SJCRH30 (cell line): ENCODE data around the gene LLCFC1. TPM values are rescaled to one million over a fixed set of nuclear protein-coding genes. Genes with fewer than 3 reads are reported as not detected.

Experiments
- DNase-seq, 2 experiments: peaks; one replicate each; pipeline ENCODE4 v3.0.0-alpha.2; 2015 to 2020
- H3K27ac ChIP-seq: fragments of 250-450 bp; sonication (Bioruptor Pico); 2 replicates; pipeline ENCODE4 v1.5.1; 2020; ENCODE audit warnings: mild to moderate bottlenecking, moderate library complexity
- H3K27me3 ChIP-seq: fragments of 250-450 bp; sonication (Bioruptor Pico); 2 replicates; pipeline ENCODE4 v1.5.1; 2020; ENCODE audit warnings: mild to moderate bottlenecking, moderate library complexity
- H3K36me3 ChIP-seq: fragments of 250-450 bp; sonication (Bioruptor Pico); 2 replicates; pipeline ENCODE4 v1.5.1; 2020; ENCODE audit warnings: mild to moderate bottlenecking, moderate library complexity
- H3K4me1 ChIP-seq: fragments of 250-450 bp; sonication (Bioruptor Pico); 2 replicates; pipeline ENCODE4 v1.5.1; 2020; ENCODE audit warnings: mild to moderate bottlenecking, moderate library complexity
- H3K4me3 ChIP-seq: fragments of 250-450 bp; sonication (Bioruptor Pico); 2 replicates; pipeline ENCODE4 v1.5.1; 2020; ENCODE audit warnings: mild to moderate bottlenecking, moderate library complexity
- H3K9me3 ChIP-seq: fragments of 250-450 bp; sonication (Bioruptor Pico); replicated peaks from 2 replicates; pipeline ENCODE4 v1.5.1; 2020; ENCODE audit warnings: mild to moderate bottlenecking, moderate library complexity
- total RNA-seq: library from RNA; depleted of rRNA; stranded (reverse); fragments of >200 nt; shearing (Covaris generic); gene quantifications from 2 replicates; pipeline ENCODE4 v1.2.3, GENCODE V29; 2014

Gene LLCFC1
- total RNA-seq, 1 experiment from 2014 or later, result not detected

DNA sequence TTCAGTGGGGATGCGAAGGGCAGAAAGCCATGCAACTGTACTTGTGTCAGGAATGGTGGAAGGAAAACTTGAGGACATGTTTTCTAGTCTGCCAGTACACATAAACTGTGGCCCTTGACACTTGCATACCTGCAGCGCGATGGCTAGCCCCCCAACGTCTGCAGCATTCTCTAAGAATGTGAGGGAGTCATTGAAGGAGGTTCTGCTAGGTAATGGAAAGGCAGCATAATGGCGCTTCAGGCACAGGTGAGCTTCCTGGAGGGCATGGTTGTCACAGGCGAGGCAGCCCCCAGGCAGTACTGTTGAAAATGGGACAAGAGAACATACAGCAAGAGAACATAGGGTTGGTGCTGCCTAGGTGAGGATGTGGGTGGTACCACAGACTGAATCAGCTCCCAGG, 3.5 kb downstream of the LLCFC1 start:
- Histone ChIP-seq H3K36me3 (no peaks in the 10 kb centered on the region), H3K4me3 (no peak overlapping the region), H3K27ac (no peak overlapping the region), H3K27me3 (peaks cover 24% of the 10 kb centered on the region; the same call in 1 of the 2 replicates), H3K4me1 (no peaks in the 10 kb centered on the region), H3K9me3 (no peaks in the 10 kb centered on the region)
- DNase-seq, result no peak

DNA sequence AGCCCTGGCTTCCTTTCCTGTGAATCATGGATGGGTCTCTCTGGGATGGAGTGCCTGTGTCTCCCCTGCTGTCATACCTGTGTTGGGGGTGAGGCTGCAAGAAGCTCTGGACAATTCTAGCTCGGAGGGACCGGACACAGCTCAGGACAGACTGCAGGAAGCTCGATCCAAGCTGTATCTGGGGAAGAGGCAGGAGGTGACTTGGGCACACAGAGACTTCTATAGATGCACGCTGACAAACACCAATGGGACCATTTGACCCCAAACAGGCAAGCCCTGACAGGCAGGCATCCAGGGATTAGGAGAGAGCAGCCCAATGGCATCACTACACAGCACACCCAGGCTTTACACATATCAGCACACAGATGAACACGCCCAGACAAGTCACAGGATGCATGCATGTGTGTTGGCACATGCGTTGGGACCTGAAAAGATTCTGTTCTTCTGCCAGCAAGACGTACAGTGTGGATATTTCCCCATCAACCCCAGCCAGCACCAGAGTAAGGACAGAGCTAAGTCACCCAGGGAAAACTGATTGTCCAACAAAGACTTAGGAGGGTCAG, 4.5 kb downstream of the LLCFC1 start:
- no peak overlapping the region for H3K27ac ChIP-seq
- H3K36me3 ChIP-seq, result no peaks in the 10 kb centered on the region
- no peaks in the 10 kb centered on the region for H3K4me1 ChIP-seq
- H3K27me3 ChIP-seq, result peaks cover 24% of the 10 kb centered on the region; the same call in 1 of the 2 replicates
- DNase-seq, result no peak
- H3K9me3 ChIP-seq, result no peaks in the 10 kb centered on the region
- H3K4me3 ChIP-seq, result no peak overlapping the region

DNA sequence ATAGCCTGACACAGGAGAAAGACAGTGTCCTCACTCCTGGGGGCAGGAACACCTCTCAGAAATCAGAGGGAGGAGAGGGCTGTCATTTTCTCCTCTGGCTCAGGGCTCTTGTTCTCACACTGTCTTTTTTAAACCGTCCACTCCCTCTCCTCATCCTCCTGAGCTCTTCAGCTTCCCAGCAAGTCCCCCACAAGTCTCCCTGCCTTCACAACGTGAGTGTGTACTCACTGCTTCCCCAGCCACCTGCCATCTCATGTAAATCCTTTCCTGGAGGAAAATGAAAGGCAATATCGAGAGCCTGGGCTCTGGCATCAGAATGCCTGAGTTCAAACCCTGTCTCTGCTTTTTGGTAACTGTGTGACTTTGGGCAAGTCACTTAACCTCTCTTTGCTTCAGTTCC, 5.7 kb downstream of the LLCFC1 start:
- Histone ChIP-seq H3K4me1 (no peaks in the 10 kb centered on the region), H3K4me3 (no peak overlapping the region), H3K9me3 (no peaks in the 10 kb centered on the region), H3K27ac (no peak overlapping the region), H3K27me3 (peaks cover 24% of the 10 kb centered on the region; the same call in 1 of the 2 replicates), H3K36me3 (no peaks in the 10 kb centered on the region)
- DNase-seq, result no peak

DNA sequence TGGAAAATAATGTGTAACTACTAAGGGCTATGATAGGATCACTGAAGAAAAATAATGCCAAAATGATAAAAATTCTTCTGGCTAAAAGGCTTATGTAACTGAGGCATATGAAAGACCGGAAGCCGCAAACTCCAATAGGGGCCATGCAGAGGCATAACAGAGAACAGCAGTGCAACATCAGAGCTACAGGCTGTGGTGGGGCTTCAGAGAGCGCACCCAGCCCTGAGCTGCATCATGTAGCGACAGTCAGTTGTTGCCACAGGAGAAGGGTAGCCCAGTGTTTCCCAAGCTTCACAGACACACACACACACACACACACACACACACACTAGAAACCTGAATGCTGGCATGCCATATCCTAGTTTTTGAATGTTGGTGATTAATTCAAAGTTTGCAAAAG, 9.3 kb downstream of the LLCFC1 start:
- Histone ChIP-seq H3K27ac (no peak overlapping the region), H3K4me3 (no peak overlapping the region), H3K9me3 (no peaks in the 10 kb centered on the region), H3K4me1 (no peaks in the 10 kb centered on the region), H3K27me3 (peaks cover 13% of the 10 kb centered on the region), H3K36me3 (no peaks in the 10 kb centered on the region)
- no peak for DNase-seq

DNA sequence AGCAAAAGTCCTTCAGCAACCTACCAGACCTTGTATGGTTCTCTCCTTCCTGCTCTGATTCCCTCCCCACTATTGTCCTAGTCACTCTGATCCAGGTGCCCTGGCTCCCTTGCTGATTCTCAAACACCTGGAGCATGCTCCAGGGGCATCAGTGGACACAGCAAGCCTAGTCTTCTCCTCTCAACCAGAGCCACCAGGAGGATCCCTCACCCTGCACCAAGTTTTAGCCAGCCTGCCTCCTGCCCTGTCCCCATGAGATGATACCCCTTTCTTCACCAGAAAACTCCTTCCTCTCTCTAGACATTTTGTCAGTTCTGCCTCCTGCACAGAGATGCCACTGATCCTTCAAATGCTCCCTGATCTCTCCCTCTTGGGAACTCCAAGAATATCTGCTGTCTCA, 11.0 kb downstream of the LLCFC1 start:
- H3K27ac ChIP-seq, result no peak overlapping the region
- no peaks in the 10 kb centered on the region for H3K9me3 ChIP-seq
- DNase-seq, result no peak
- H3K36me3 ChIP-seq, result no peaks in the 10 kb centered on the region
- H3K4me3 ChIP-seq, result no peak overlapping the region
- peaks cover 10% of the 10 kb centered on the region for H3K27me3 ChIP-seq
- no peaks in the 10 kb centered on the region for H3K4me1 ChIP-seq

DNA sequence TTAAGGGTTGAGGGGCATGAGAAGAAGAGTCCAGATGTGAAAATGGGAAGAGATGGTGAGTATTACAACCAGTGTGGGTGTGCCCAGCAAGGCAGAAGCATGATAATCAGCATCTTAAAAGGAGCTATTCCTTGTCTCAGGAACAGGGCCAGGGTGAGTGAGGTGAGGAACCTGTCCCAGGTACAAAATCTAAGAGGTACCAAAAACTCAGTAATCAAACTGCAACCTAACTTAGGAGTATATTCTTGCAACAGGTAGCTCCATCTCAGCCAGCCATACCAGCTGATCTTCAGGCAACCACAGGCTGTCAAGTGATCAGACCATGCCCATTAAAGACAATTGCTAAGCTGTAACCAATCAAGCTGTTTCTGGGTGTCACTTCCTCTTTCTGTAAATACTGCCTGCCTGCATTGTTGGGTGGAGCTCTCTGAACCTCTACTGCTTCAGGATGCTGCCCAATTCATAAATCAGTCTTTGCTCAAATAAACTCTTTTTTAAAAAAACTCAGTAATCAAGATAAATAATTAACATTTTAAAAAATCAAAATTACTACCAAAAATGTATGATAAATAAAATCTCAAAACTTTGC, 15.5 kb downstream of the LLCFC1 start:
- H3K27ac ChIP-seq, result no peak overlapping the region
- H3K4me3 ChIP-seq, result no peak overlapping the region
- H3K36me3 ChIP-seq, result no peaks in the 10 kb centered on the region
- DNase-seq, result no peak
- no peaks in the 10 kb centered on the region for H3K9me3 ChIP-seq
- peaks cover 5% of the 10 kb centered on the region; the same call in 1 of the 2 replicates for H3K27me3 ChIP-seq
- no peaks in the 10 kb centered on the region for H3K4me1 ChIP-seq

DNA sequence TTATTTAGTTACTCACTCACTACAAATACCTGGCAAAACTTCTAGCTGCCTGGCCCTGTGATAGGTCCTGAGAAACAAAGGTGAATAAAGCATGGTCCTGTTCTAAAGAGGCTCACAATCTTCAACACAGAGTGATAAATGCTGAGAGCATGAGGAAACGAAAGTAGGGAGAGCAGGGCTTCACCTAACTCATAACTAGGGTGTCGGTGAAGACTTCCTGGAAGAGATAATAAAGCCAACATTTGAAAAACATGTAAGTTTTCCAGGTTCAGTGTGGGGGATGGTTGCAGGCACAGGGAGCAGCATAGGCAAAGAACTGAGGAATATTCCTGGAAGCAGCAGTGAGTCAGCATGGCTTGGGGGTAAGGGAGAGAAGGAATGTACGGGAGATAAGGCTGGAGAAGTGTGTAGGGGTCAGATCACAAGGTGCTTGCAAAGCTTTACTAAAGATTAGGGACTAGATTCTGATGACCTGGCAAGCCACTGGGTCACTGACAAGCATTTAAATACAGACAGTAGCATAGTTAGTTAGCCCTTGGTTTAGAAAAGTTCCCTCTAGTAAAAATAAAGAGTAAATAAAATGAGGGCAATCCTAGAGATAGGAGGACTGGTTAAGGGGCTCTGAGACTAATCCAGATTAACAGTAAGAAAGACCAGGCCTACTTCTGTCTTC, 17.8 kb downstream of the LLCFC1 start:
- Histone ChIP-seq H3K9me3 (no peaks in the 10 kb centered on the region), H3K27ac (no peak overlapping the region), H3K27me3 (peaks cover 1% of the 10 kb centered on the region; the same call in 1 of the 2 replicates), H3K4me1 (no peaks in the 10 kb centered on the region), H3K36me3 (no peaks in the 10 kb centered on the region), H3K4me3 (no peak overlapping the region)
- no peak for DNase-seq

DNA sequence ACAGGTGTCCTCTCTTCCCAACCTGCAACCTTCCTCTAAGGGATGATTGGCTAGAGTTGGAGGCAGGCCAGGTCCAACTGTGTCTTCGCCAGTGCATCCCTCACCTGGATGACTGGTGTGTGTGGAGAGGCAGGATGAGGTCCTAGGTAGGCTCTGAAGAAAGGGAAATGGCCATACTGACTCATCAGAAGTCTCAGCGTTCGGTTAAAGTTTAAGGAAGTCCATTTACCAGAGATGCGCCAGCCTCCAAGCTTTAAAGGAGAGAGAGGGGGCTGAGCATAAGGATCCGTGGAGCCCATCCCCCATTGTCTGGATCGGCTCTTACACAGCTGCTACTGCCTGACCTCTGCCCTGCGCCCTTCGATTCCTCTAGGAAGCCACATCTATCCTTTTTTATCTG, 18.4 kb downstream of the LLCFC1 start:
- Histone ChIP-seq H3K27me3 (no peaks in the 10 kb centered on the region), H3K36me3 (no peaks in the 10 kb centered on the region), H3K27ac (no peak overlapping the region), H3K4me3 (no peak overlapping the region), H3K9me3 (no peaks in the 10 kb centered on the region), H3K4me1 (no peaks in the 10 kb centered on the region)
- DNase-seq, result no peak

DNA sequence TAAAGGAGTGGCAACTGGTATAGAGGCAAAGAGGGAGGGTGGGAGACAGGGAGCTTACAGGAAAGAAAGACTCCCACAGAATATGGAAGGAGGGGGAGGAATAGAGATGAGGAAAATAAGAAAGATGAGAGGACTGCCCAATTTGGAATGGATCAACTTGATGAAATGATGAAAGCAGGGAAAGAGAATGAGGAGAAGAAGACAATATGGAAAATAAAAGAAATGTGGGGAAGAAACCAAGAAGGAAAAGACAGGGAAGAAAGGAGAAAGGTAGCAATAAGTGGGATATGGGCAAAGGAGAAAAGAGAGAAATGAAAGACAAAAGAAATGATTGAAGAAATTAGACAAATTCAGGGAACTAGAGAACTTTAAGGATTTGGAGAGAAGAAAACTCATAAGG, 19.9 kb downstream of the LLCFC1 start:
- no peak for DNase-seq
- no peaks in the 10 kb centered on the region for H3K9me3 ChIP-seq
- H3K4me1 ChIP-seq, result no peaks in the 10 kb centered on the region
- no peak overlapping the region for H3K4me3 ChIP-seq
- no peaks in the 10 kb centered on the region for H3K27me3 ChIP-seq
- no peaks in the 10 kb centered on the region for H3K36me3 ChIP-seq
- H3K27ac ChIP-seq, result no peak overlapping the region

DNA sequence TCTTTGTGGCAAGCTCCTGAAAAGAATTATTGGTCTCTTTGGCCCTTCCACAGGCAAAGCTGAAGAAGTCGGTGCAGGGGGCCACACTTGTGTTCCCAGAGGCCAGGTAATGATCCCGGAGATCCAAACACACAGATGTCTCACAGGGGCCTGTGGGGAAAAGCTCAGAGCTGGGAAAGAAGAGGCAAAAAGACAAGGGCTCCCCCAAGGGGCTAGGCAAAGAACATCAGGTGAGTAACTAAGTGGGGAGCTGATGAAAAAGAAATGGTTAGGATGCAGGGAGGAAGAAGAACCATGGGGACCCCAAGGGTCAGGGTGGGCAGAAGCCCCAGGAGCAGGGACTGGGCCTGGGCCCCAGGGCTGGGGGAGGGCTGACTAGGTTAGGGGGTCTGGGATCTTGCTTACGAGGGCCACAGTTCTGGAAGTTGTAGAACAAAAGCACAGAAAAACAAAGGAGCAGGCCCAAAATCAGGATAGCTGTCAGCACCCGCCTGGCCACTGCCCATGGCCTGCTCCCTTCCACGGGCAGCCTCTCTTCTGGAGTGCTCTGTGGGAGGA, 21.8 kb downstream of the LLCFC1 start:
- H3K4me1 ChIP-seq, result no peaks in the 10 kb centered on the region
- no peak overlapping the region for H3K27ac ChIP-seq
- H3K27me3 ChIP-seq, result no peaks in the 10 kb centered on the region
- no peak for DNase-seq
- no peaks in the 10 kb centered on the region for H3K36me3 ChIP-seq
- no peak overlapping the region for H3K4me3 ChIP-seq
- H3K9me3 ChIP-seq, result no peaks in the 10 kb centered on the region

DNA sequence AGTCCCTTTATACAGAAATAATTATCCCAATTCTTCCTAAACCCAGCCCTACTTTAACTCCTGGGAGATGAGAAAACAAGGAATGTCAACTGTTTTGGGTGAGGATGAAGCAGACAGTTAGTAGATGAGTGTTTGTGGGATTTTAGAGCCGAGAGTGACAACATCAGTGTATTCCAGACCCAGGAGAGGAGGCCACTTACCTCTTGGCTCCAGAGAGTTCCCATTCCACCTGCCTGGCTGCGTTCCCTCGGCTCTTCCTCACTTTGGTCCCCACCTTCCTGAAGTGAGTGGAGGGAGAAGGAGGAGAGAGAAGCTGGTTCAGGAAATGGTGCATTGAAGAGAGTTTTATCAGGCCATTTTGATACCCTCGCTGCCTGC, 22.3 kb downstream of the LLCFC1 start:
- no peak overlapping the region for H3K27ac ChIP-seq
- H3K36me3 ChIP-seq, result no peaks in the 10 kb centered on the region
- H3K27me3 ChIP-seq, result no peaks in the 10 kb centered on the region
- no peaks in the 10 kb centered on the region for H3K9me3 ChIP-seq
- no peaks in the 10 kb centered on the region for H3K4me1 ChIP-seq
- no peak for DNase-seq
- no peak overlapping the region for H3K4me3 ChIP-seq

DNA sequence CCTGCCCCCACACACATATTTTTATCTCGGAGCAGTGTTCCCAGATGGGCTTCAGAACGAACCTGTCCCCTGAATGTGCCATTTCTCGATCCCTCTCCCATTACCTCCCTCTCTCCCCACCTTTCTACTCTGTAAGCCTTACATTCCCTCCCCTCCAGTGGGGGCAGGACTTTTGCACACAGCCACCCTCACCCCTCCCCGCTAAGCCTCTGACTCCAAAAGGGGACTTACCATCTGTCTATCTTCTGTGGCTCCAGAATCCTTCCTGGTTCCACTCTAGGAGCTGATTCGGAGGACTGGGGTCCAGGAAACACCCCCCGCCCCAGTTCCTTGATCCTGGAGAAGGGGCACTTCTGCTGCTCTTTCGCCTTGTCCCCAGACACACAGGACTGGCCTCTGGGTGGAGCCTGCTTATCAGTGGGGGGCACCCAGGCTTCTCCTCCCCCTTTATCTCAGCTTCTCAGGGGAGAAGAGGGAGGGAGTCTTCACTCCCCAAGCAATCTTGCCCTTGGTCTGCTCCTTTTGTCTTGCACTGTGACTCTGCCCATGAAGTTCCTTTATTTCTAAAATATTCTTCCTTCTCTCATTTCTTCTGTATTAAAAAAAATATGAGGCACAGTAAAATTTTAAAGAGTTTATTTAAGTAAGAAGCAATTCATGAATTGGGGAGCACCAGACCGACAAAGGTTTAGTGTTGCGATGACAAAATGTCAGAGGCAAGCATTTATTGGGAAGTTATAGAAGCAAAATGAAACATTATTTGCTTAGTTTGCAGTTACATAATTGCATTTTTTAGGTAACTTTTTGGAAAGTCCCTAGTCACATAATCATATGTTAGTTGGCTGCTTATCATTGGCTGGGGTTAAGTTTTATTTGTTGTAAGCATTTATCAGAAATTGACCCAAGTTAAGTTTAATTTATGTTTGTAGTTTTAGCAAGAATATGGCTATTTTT, 23.0 kb downstream of the LLCFC1 start, which contains the start of gene KEL:
KEL (minus strand) TSS at position 391 of the 954 bp plus-strand sequence; CDS start at position 234, 157 bp downstream.
- Histone ChIP-seq H3K4me1 (no peaks in the 10 kb centered on the region), H3K27ac (no peak within 1 kb of the TSS), H3K36me3 (no peaks in the 10 kb centered on the region), H3K27me3 (no peaks in the 10 kb centered on the region), H3K4me3 (no peak within 1 kb of the TSS), H3K9me3 (no peaks in the 10 kb centered on the region)
- DNase-seq, result no peak

DNA sequence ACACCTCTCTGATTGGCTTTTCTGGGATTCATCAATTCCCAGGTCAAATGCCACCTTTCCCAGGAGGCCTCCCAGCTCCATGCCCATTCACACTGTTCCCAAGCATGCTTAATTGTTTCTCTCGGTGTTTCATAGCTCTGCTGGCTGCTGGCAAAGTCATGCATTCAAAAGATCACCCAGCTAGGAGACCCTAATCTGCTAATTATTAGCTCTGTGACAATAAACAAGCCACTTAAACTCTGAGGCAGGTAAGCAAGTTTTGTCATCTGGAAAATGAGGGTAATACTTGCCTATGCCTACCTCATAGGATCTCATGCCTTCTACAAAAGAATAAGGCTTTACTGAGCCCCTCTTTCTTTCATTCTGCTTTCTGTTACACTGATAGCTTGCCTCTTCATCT, 23.7 kb downstream of the LLCFC1 start:
- no peaks in the 10 kb centered on the region for H3K9me3 ChIP-seq
- no peaks in the 10 kb centered on the region for H3K27me3 ChIP-seq
- no peak overlapping the region for H3K4me3 ChIP-seq
- no peak for DNase-seq
- no peaks in the 10 kb centered on the region for H3K4me1 ChIP-seq
- H3K27ac ChIP-seq, result no peak overlapping the region
- no peaks in the 10 kb centered on the region for H3K36me3 ChIP-seq

DNA sequence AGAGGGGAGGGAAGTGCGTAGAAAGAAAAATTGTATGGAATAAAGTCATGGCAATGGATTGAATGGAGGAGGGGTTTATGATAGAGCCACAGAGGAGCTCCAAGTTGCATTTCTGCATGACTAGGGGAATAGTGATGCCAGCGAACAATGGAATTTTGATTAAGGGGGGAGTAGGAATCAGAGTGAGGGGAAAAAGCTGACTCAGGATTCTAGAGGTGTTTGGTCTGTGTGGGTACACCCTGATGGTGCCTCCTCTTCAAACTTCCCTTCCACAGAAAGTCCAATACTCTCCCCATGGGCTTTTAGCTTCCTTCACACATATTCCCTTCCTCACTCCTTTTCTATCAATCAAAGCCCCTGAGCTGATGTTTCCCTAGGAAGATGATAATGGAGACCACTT, 24.7 kb downstream of the LLCFC1 start:
- DNase-seq, result no peak
- H3K4me1 ChIP-seq, result no peaks in the 10 kb centered on the region
- H3K4me3 ChIP-seq, result no peak overlapping the region

More for the DNA sequence above, 24.7 kb downstream of the LLCFC1 start:
- Histone ChIP-seq H3K27ac (no peak overlapping the region), H3K9me3 (no peaks in the 10 kb centered on the region), H3K36me3 (no peaks in the 10 kb centered on the region), H3K27me3 (no peaks in the 10 kb centered on the region)
